ENCODE results near the gene TAGAP. TPM values are rescaled to one million over a fixed set of nuclear protein-coding genes. Genes with fewer than 3 reads are reported as not detected.

Gene TAGAP, protein sequence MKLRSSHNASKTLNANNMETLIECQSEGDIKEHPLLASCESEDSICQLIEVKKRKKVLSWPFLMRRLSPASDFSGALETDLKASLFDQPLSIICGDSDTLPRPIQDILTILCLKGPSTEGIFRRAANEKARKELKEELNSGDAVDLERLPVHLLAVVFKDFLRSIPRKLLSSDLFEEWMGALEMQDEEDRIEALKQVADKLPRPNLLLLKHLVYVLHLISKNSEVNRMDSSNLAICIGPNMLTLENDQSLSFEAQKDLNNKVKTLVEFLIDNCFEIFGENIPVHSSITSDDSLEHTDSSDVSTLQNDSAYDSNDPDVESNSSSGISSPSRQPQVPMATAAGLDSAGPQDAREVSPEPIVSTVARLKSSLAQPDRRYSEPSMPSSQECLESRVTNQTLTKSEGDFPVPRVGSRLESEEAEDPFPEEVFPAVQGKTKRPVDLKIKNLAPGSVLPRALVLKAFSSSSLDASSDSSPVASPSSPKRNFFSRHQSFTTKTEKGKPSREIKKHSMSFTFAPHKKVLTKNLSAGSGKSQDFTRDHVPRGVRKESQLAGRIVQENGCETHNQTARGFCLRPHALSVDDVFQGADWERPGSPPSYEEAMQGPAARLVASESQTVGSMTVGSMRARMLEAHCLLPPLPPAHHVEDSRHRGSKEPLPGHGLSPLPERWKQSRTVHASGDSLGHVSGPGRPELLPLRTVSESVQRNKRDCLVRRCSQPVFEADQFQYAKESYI
- not detected in 2 replicates for total RNA-seq

DNA sequence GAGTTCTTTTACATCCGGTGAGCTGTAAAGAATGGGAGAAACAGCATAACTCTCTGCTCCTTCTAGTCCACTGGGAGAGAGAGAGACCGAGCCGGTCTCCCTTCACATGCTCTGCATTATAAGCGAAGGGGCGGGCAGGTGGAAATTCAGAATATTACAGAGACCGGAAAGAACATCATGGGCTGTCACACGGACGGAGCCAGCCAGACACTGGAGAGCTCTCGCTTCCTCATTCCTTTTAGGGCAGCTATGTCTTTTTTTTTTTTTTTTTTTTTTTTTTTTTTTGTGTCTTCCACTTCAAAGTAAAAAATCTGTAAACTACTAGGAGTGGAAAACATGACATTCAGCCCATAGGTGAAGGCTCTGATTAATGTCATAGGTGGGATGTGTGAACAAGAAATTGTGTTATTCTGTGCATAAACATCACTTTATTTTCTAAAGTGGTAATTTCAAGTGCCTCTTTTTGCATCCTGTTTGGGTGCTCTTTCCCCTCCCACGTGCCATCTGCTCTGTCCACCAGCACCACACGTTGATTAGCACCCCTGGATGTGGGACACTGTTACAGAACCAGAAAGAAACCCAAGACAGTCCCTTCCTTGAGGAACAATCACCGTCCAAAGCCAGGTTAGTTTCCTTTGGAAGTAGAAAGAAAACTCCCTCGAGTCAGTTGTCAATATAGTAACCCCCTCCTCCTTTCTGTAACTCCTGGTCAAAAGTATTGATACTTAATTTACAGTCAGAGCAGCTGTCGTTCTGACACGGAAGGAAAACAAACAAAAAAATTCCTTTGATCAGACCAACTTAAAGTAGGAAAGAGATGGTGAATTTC is at the start of gene TAGAP:
Gene TAGAP (minus strand): TSS at position 93 of the 829 bp plus-strand sequence. CDS start 845 bp downstream, outside the sequence.

DNA sequence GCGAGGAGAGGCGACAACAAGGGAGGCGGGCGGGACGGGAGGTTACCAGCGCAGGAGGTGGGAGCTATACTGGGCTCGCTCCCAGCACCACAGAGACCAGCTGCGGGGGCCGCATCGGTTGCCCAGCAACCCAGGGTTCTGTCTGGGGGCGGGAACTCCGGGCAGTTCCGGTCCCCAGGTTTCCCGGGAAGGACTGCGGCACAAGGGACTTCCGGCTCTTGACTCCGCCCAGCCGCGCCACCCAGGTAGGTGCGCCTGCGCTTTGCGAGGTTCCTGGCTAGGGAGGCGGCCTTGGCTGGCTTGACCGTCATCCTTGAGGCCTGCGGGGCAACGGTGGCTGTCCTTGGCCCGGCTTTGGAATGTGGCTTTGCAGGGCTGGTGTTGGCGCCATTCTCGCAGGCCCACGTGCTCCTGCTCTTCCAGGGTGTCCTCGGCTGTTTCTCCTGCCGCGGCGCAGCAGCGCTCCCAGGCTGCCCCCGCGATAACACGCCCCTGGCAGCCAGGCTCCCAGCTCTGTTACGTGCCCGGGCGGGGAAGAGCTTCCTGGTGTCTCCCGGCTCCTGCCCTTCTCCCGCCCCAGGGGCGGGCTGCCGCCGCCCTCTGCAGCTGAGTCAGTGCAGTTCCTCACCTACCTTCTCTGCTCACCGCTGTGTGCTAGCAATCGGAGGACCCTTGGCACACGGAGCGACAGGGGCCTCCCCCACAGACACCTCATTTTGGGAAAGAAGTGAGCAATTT is 45.0 kb downstream of the TAGAP start, which contains the start of gene RSPH3:
Gene RSPH3 (minus strand): TSS at position 537 of the 738 bp plus-strand sequence. CDS start 652 bp downstream, outside the sequence.

Other genes with a start within 250 kb of the TAGAP start
- gene EZR, start 225.6 kb downstream of the TAGAP start, total RNA-seq = 43.0 and 58.9 TPM in 2 replicates
- gene RSPH3, start 44.8 kb downstream of the TAGAP start, total RNA-seq = 3.8 and 4.3 TPM in 2 replicates
- gene FNDC1, start 124.4 kb upstream of the TAGAP start, total RNA-seq = under 0.01 TPM in 1 of 2 replicates, not detected in the other

Measured in aortic smooth muscle cell (primary cell).